Limb (tissue), 2 donors: ENCODE measurements around the gene TRPM3.
"Not testable (repeated sequence)": the region's sequence is repeated elsewhere in the genome, so short reads cannot be mapped to it uniquely, and the experiment has no call there.

Experiments
- DNase-seq, 2 donors: peaks; one replicate each; pipeline ENCODE4 v3.0.0-alpha.2; 2016; ENCODE audit errors: extremely low spot score in 2 of 2

The TRPM3 gene

GRCh38 chr9:70765946-70766345 lies 355.5 kb downstream of the TRPM3 start:
- DNase-seq: no peak

- DNase-seq: no peak
Observed at GRCh38 chr9:70761139-70761670, 360.2 kb downstream of the TRPM3 start.

GRCh38 chr9:70760228-70760627 lies 361.2 kb downstream of the TRPM3 start:
- no peak for DNase-seq

GRCh38 chr9:70753311-70753710 lies 368.1 kb downstream of the TRPM3 start:
- DNase-seq: no peak

- DNase-seq: no peak
Observed at GRCh38 chr9:70749066-70749465, 372.4 kb downstream of the TRPM3 start.

GRCh38 chr9:70747261-70747718 lies 374.1 kb downstream of the TRPM3 start:
- peak in 1 of 2 donors; percentile 6 for DNase-seq

GRCh38 chr9:70746760-70747159 lies 374.7 kb downstream of the TRPM3 start:
- DNase-seq: peak in 1 of 2 donors; percentile 59

GRCh38 chr9:70746316-70746715 lies 375.1 kb downstream of the TRPM3 start:
- DNase-seq: no peak

- DNase-seq: not testable (repeated sequence)
Observed at GRCh38 chr9:70724794-70725193, 396.6 kb downstream of the TRPM3 start.

GRCh38 chr9:70724025-70724424 lies 397.4 kb downstream of the TRPM3 start:
- not testable (repeated sequence) for DNase-seq

GRCh38 chr9:70706797-70707196 lies 414.6 kb downstream of the TRPM3 start:
- DNase-seq: not testable (repeated sequence)

GRCh38 chr9:70701163-70701562 lies 420.3 kb downstream of the TRPM3 start:
- DNase-seq: no peak

GRCh38 chr9:70696694-70697335 lies 424.6 kb downstream of the TRPM3 start:
- no peak for DNase-seq

- no peak for DNase-seq
Observed at GRCh38 chr9:70694758-70695157, 426.7 kb downstream of the TRPM3 start.

- DNase-seq: no peak
Observed at GRCh38 chr9:70693186-70693585, 428.2 kb downstream of the TRPM3 start.

- no peak for DNase-seq
Observed at GRCh38 chr9:70692431-70692830, 429.0 kb downstream of the TRPM3 start.

GRCh38 chr9:70688704-70689103 lies 432.7 kb downstream of the TRPM3 start:
- no peak for DNase-seq

- no peak for DNase-seq
Observed at GRCh38 chr9:70683841-70684240, 437.6 kb downstream of the TRPM3 start.

- no peak for DNase-seq
Observed at GRCh38 chr9:70682298-70682697, 439.1 kb downstream of the TRPM3 start.

- no peak for DNase-seq
Observed at GRCh38 chr9:70679845-70680244, 441.6 kb downstream of the TRPM3 start.

GRCh38 chr9:70678153-70678552 lies 443.3 kb downstream of the TRPM3 start:
- no peak for DNase-seq

- DNase-seq: no peak
Observed at GRCh38 chr9:70677055-70677735, 444.2 kb downstream of the TRPM3 start.

- no peak for DNase-seq
Observed at GRCh38 chr9:70675868-70676370, 445.5 kb downstream of the TRPM3 start.
